Endothelial cell of umbilical vein (primary cell): ENCODE results near the gene MRPL9. TPM values are rescaled to one million over a fixed set of nuclear protein-coding genes. Genes with fewer than 3 reads are reported as not detected.

ENCODE experiments used
- BruUV-seq: library from RNA; stranded (reverse); fragments of 400-500 nt; replicated peaks from 2 replicates; lab custom pipeline; 2021; lab: Mats Ljungman, UMichigan
- CTCF ChIA-PET: fragments of 300-600, 350-600 bp; sonication (Branson Sonifier 250); formaldehyde crosslinking; loops from one replicate; lab custom pipeline; 2021; ENCODE audit warnings: antibody characterized with exemption, inconsistent platforms; lab: Charles Lee
- POLR2A ChIA-PET: fragments of 300-600, 350-600 bp; sonication (Branson Sonifier 250); formaldehyde crosslinking; loops from one replicate; lab custom pipeline; 2021; ENCODE audit warnings: antibody characterized with exemption, inconsistent platforms; lab: Charles Lee
- DNase-seq: peaks from one replicate; pipeline ENCODE4 v3.0.0-alpha.2; 2011; ENCODE audit warnings: low read depth, low spot score
- FAIRE-seq: peaks from 2 replicates; lab custom pipeline; 2011; peaks lifted over from hg19 to GRCh38; lab: Jason Lieb, UNC
- H2AFZ ChIP-seq: 2 replicates; pipeline ENCODE4 v1.6.0; 2012; ENCODE audit warnings: low read depth, low read length, control low read depth, inconsistent platforms
- H3K27ac ChIP-seq: 2 replicates; pipeline ENCODE4 v1.5.1; 2011; ENCODE audit warnings: low read depth, mild to moderate bottlenecking, control low read depth, low read length, moderate library complexity; ENCODE audit not compliant: insufficient read depth
- H3K27me3 ChIP-seq, 2 experiments: 2 replicates each; pipeline versions ENCODE4 v1.6.0 to v1.6.1; 2011; ENCODE audit warnings: low read length in 2 of 2, mixed read lengths in 1 of 2; ENCODE audit not compliant: control insufficient read depth in 2 of 2, insufficient read depth in 2 of 2
- H3K36me3 ChIP-seq, 2 experiments: 2 replicates in 1 of 2; 3 replicates in 1 of 2; pipeline ENCODE4 v1.5.1; 2011; ENCODE audit warnings: low read length in 2 of 2, mild to moderate bottlenecking in 1 of 2, moderate library complexity in 1 of 2; ENCODE audit not compliant: control insufficient read depth in 2 of 2, insufficient read depth in 2 of 2; ENCODE audit errors: extremely low read depth in 1 of 2
- H3K4me1 ChIP-seq: 3 replicates; pipeline ENCODE4 v1.5.1; 2011; ENCODE audit warnings: mild to moderate bottlenecking, low read length; ENCODE audit not compliant: control insufficient read depth, insufficient read depth; ENCODE audit errors: extremely low read depth
- H3K4me2 ChIP-seq: 2 replicates; pipeline ENCODE4 v1.6.1; 2011; ENCODE audit warnings: low read length, control low read depth, mixed read lengths; ENCODE audit not compliant: insufficient read depth
- H3K4me3 ChIP-seq, 3 experiments: fragments of 200-600 bp in 1 of 3; sonication (generic), shearing (Covaris generic) in 1 of 3; replicated peaks in 1 of 3; 2 replicates each; pipeline ENCODE4 v1.5.1; 2011 to 2016; ENCODE audit warnings: control low read depth in 3 of 3, low read length in 3 of 3, mild to moderate bottlenecking in 2 of 3, inconsistent platforms in 1 of 3, low read depth in 1 of 3, moderate library complexity in 1 of 3; ENCODE audit not compliant: insufficient read depth in 1 of 3
- H3K79me2 ChIP-seq: 2 replicates; pipeline ENCODE4 v1.6.0; 2012; ENCODE audit warnings: low read length, inconsistent platforms; ENCODE audit not compliant: control insufficient read depth, insufficient read depth
- H3K9ac ChIP-seq: replicated peaks from 2 replicates; pipeline ENCODE3; 2011; ENCODE audit warnings: low read length, control low read depth; ENCODE audit not compliant: insufficient read depth; ENCODE audit errors: extremely low read depth
- H3K9me1 ChIP-seq: replicated peaks from 3 replicates; pipeline ENCODE4 v1.6.0; 2011; ENCODE audit warnings: mild to moderate bottlenecking, low read length; ENCODE audit not compliant: control insufficient read depth, insufficient read depth; ENCODE audit errors: extremely low read depth
- H3K9me3 ChIP-seq: replicated peaks from 2 replicates; pipeline ENCODE4 v1.5.1; 2012; ENCODE audit warnings: low read length, inconsistent platforms; ENCODE audit not compliant: control insufficient read depth, insufficient read depth
- H4K20me1 ChIP-seq: replicated peaks from 2 replicates; pipeline ENCODE3; 2011; ENCODE audit warnings: mild to moderate bottlenecking, low read length; ENCODE audit not compliant: control insufficient read depth, insufficient read depth; ENCODE audit errors: extremely low read depth
- CTCF ChIP-seq, 2 donors: IDR thresholded peaks; 1 replicate in 1 of 2; 2 replicates in 1 of 2; pipeline ENCODE4 v1.5.1; 2011; ENCODE audit warnings: low read length in 2 of 2, mild to moderate bottlenecking in 2 of 2, moderate library complexity in 2 of 2, control low read depth in 1 of 2, inconsistent platforms in 1 of 2, low read depth in 1 of 2; ENCODE audit not compliant: insufficient read depth in 1 of 2; ENCODE audit errors: extremely low read depth in 1 of 2
- EZH2 ChIP-seq: IDR thresholded peaks from 2 replicates; pipeline ENCODE4 v1.6.1; 2012; ENCODE audit warnings: borderline replicate concordance, low read depth, mild to moderate bottlenecking, moderate library complexity, low read length, inconsistent platforms; ENCODE audit not compliant: severe bottlenecking
- FOS ChIP-seq: IDR thresholded peaks from 2 replicates; pipeline ENCODE4 v1.6.1; 2011; ENCODE audit warnings: mild to moderate bottlenecking, low read length, moderate library complexity, borderline replicate concordance; ENCODE audit not compliant: insufficient read depth
- GATA2 ChIP-seq: IDR thresholded peaks from 2 replicates; pipeline ENCODE4 v1.7.0; 2011; ENCODE audit warnings: low read depth, mild to moderate bottlenecking, moderate library complexity, mixed read lengths, low read length; ENCODE audit not compliant: insufficient read length, insufficient read depth
- JUN ChIP-seq: IDR thresholded peaks from 2 replicates; pipeline ENCODE4 v1.6.1; 2011; ENCODE audit warnings: borderline replicate concordance, low read depth; ENCODE audit not compliant: insufficient read length, insufficient read depth
- MAX ChIP-seq: IDR thresholded peaks from 2 replicates; pipeline ENCODE4 v1.6.1; 2011; ENCODE audit not compliant: insufficient read depth, insufficient read length
- MYC ChIP-seq: IDR thresholded peaks from one replicate; pipeline ENCODE4 v1.6.1; 2011; ENCODE audit warnings: mild to moderate bottlenecking, low read depth, low read length
- POLR2A ChIP-seq: IDR thresholded peaks from 2 replicates; pipeline ENCODE4 v1.6.1; 2012; ENCODE audit warnings: low read depth, mild to moderate bottlenecking, control low read depth, low read length
- POLR2AphosphoS5 ChIP-seq: IDR thresholded peaks from 2 replicates; pipeline ENCODE4 v1.6.1; 2012; ENCODE audit warnings: low read depth, mild to moderate bottlenecking, control low read depth, low read length, moderate library complexity; ENCODE audit not compliant: insufficient read depth
- dilution Hi-C: fragments of 300-500 bp; cut with MboI; formaldehyde crosslinking; loops from one replicate; pipeline ENCODE4 v1.15.0; 2019; ENCODE audit warnings: low sequenced_read_pairs; ENCODE audit not compliant: extremely low pct_ligation_motif_present
- intact Hi-C: fragments of 100-400 bp; cut with micrococcal nuclease; formaldehyde crosslinking; loops from one replicate; pipeline ENCODE4 v1.10.0; 2022
- polyA plus RNA-seq, 4 experiments: library from polyadenylated mRNA; depleted of rRNA in 3 of 4; stranded (reverse) in 3 of 4; unstranded in 1 of 4; fragments of >200 nt; gene quantifications; 2 replicates each; pipeline versions ENCODE4 v1.2.1 to v1.2.3, GENCODE V29; 2011 to 2012; ENCODE audit warnings: missing spikeins in 1 of 4
- total RNA-seq: library from RNA; stranded (reverse); gene quantifications from 2 replicates; pipeline ENCODE4 v1.2.3, GENCODE V29; 2021

Gene MRPL9
- total and polyA plus RNA-seq, 2 donors (not counting 3 experiments of a cell fraction or from before 2014, with no cell fraction given), result 79.1 to 112 TPM

- ChIA-PET POLR2A (no interaction called here), CTCF (interaction anchor here (2.1 kb wide), 1 partner anchor 14 kb away, joined by 6 read pairs; no protein-coding TSS in a partner anchor)
- FAIRE-seq (no peak), DNase-seq (no peak)
- dilution Hi-C loops (no loop called here), intact Hi-C loops (no loop called here)
- Histone ChIP-seq H3K9ac (no peak overlapping the region), H3K79me2 (no peaks in the 10 kb centered on the region), H3K4me3 (no peak overlapping the region), H4K20me1 (no peaks in the 10 kb centered on the region), H3K27me3 (peaks cover 45% of the 10 kb centered on the region in 2 experiments), H3K36me3 (no peaks in the 10 kb centered on the region), H2AFZ (no peak overlapping the region), H3K4me2 (no peak overlapping the region), H3K9me3 (no peaks in the 10 kb centered on the region), H3K9me1 (no peaks in the 10 kb centered on the region), H3K27ac (no peak overlapping the region), H3K4me1 (no peaks in the 10 kb centered on the region)
- no TSS peak for BruUV-seq
- TF ChIP-seq JUN, result no peak
- TF ChIP-seq POLR2AphosphoS5, result no peak
- TF ChIP-seq MAX, result no peak
- no peak for TF ChIP-seq GATA2
- no peak for TF ChIP-seq EZH2
- no peak for TF ChIP-seq CTCF (IDR thresholded peaks at IDR 0.05; ENCODE audit: extremely low read depth in 1 of 2, insufficient read depth in 1 of 2, low read depth in 1 of 2, low read length in 2 of 2)
- TF ChIP-seq MYC, result no peak
- no peak for TF ChIP-seq POLR2A
- no peak for TF ChIP-seq FOS
Observed at GRCh38 chr1:151715726-151716404, 47.4 kb downstream of the MRPL9 start.
